ENCODE data around the gene MAF.

MAF gene

DNA sequence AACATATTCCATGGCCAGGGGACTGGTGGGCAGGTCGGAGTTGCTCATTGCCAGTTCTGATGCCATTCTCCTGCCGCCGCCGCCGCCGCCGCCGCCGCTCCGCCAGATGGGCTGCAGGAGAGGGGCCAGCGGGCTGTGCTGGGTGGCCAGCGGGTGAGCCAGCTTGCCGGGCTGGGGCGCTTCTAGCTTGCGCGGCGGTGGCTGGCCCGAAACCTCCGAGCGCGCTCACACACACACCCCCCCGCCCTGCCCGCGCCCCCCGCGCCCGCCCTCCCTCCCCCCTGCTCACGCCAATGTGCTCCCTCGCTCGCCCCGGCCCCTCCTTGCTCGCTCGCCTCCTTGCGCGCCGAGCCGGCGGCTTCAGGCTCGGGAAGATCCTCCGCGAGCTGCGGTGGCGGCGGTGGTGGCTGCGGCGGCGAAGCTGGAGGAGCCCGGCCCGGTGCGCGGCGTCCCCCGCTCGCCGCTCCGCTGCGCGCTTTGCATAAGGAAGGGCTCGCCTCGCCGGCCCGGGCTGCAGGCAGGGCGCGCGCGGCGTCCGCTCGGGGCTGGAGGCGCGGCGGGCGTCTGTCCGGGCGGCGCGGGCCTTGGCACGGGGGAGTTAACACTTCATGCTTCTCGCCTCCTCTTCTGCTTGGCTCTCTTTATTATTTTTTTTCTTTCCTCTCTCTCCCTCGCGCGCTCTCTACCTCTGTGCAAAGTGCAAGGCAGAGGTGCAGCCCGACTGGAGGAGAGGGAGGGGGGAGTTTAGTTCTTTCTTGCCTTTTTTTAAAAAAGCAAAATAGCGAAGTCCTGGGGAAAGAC, 500 bp downstream of the MAF start:
- TF ChIP-seq, protein P1, sequence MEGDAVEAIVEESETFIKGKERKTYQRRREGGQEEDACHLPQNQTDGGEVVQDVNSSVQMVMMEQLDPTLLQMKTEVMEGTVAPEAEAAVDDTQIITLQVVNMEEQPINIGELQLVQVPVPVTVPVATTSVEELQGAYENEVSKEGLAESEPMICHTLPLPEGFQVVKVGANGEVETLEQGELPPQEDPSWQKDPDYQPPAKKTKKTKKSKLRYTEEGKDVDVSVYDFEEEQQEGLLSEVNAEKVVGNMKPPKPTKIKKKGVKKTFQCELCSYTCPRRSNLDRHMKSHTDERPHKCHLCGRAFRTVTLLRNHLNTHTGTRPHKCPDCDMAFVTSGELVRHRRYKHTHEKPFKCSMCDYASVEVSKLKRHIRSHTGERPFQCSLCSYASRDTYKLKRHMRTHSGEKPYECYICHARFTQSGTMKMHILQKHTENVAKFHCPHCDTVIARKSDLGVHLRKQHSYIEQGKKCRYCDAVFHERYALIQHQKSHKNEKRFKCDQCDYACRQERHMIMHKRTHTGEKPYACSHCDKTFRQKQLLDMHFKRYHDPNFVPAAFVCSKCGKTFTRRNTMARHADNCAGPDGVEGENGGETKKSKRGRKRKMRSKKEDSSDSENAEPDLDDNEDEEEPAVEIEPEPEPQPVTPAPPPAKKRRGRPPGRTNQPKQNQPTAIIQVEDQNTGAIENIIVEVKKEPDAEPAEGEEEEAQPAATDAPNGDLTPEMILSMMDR (IDR thresholded peaks at IDR 0.05; ENCODE audit: borderline replicate concordance, insufficient read depth, low read depth, low read length) = no peak
- H3K4me3 ChIP-seq (ENCODE audit: low read depth, low read length) = no peak overlapping the region

DNA sequence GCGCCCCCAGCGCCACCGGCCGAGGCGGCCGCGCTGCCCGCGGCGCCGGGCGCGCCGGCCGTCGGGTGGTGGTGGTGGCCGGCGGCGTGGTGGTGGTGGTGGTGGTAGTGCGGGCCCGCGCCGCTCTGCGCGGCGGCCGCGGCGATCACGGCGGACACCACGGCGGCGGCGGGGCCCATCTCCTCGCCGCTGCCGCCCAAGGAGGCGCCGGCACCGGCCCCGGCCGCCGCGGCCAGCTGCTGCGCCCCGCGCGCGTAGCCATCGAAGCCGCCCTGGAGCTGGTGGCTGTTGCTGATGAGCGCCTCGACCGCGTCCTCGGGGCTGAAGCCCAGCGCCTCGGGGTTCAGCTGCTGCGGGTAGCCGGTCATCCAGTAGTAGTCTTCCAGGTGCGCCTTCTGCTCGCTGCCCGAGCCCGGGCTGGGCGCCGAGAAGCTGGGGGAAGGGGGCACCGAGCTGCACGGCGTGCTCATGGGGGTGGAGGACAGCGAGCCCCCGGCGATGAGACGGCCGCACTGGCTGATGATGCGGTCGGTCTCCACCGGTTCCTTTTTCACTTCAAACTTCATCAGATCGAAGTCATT, 1.2 kb downstream of the MAF start:
- TF ChIP-seq, protein P1 (IDR thresholded peaks at IDR 0.05; ENCODE audit: borderline replicate concordance, insufficient read depth, low read depth, low read length) = no peak

DNA sequence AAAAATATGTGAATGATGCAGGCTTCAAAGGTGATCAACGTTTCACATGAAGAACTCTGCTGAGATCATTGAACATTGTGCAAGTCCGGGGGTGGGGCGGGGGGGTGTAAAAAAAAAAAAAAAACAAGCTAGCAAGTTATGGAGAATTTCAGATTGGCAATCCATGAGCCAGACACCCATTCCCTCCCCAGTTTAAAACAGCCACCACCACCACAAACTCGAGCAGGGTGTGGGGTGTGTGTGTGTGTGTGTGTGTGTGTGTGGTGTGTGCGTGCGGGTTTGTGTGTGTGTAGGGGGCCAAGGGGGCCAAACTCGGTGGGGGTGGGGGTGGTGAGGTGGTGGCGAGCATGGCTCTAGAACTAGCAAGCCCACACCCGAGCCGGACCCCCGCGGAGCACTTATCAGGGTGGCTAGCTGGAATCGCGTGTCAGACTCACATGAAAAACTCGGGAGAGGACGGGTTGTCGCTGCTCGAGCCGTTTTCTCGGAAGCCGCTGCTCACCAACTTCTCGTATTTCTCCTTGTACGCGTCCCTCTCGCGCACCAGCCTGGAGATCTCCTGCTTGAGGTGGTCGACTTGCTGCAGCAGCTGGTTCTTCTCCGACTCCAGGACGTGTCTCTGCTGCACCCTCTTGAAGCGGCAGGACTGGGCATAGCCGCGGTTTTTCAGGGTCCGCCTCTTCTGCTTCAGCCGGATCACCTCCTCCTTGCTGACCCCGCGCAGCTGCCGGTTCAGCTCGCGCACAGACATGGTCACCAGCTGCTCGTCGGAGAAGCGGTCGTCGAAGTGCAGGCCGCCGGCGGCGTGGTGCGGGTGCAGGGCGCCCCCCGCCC, 2.0 kb downstream of the MAF start:
- H3K4me3 ChIP-seq (ENCODE audit: low read depth, low read length) = no peak overlapping the region
- TF ChIP-seq, protein P1 (IDR thresholded peaks at IDR 0.05; ENCODE audit: borderline replicate concordance, insufficient read depth, low read depth, low read length) = no peak

More for the DNA sequence above, 1.2 kb downstream of the MAF start:
- no peak overlapping the region for H3K4me3 ChIP-seq (ENCODE audit: low read depth, low read length)

DNA sequence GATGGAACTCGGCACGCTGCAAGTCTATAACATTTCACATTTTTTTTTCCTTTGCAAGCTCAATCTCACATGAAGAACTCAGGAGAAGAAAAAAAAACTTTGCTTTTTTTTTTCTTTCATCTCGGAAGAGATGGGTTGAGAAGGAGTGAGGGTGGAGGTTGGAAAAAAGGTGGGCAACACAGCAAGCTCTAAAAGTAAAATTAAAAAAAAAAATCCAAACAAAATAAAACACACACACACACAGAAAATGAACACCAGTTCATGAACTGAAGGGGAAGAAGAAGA, 2.5 kb downstream of the MAF start:
- H3K4me3 ChIP-seq (ENCODE audit: low read depth, low read length) = no peak overlapping the region
- TF ChIP-seq, protein P1 (IDR thresholded peaks at IDR 0.05; ENCODE audit: borderline replicate concordance, insufficient read depth, low read depth, low read length) = no peak

DNA sequence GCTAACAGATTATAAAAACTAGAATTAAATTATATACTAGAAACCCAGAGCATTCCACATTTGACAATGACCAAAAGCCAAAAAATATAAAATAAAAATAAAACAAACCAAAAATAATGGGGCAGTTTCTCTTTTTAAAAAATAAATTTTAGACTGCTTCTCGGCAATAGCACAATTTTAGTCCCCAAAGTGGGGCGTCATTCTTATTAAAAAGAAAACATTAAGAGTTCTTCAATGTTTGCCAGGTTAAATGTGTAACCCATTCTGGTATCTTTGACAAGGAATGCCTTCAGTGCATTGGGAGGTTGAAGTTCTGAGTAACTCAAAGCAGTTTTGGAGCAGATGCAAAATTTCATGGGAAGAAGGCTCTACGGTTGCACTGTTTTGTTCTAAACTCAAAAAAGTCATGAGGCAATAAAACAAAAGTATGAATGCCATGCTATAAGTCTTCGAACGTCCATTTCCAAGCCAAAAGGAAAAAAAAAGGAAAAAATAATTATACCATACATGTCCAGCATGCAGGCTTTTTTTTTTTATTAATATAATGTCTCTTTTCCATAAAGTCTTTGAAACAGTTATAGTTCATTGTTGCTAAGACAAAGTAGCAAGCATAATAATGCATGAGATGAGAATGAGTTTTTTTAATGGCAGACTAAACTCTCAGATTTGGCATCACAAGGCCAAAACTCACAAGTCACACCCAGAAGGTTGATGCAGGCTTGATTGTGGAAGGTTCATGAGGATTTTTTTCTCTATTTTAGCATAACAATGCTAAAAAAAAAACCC, 3.1 kb downstream of the MAF start:
- TF ChIP-seq, protein P1 (IDR thresholded peaks at IDR 0.05; ENCODE audit: borderline replicate concordance, insufficient read depth, low read depth, low read length) = no peak
- no peak overlapping the region for H3K4me3 ChIP-seq (ENCODE audit: low read depth, low read length)

DNA sequence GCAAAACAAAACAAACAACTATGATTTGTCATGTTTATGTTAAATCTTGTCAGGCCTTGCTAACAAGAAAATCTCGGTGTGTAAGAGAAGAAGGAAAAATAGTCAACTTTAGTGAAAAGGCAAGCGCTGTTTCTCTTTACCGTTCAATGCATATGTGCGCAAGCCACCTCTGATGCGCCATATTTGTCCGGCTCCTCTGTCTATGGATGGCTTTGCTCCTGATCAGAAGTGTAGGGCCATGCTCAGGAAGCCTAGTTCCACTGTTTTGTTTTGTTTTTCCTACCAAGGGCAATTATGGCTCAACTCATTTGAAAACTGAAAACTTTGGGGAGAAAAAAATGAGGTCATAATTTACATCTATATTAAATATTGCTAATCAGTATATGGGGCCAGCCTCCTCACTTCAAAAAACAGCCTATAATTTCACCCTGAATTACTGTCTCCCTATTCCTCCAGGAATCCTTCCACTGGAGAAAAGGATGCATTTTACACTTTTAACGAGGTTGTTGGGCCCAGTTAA, 4.5 kb downstream of the MAF start:
- H3K4me3 ChIP-seq (ENCODE audit: low read depth, low read length) = no peak overlapping the region
- TF ChIP-seq, protein P1 (IDR thresholded peaks at IDR 0.05; ENCODE audit: borderline replicate concordance, insufficient read depth, low read depth, low read length) = no peak
